Measurements from ENCODE around the gene BTBD3.

The BTBD3 gene

GRCh38 chr20:11972478-11972877, 54.8 kb downstream of the BTBD3 start:
- no peak for FAIRE-seq

Data from islet of Langerhans (tissue), 1 donor.